ENCODE data around the gene ACACB.

Gene ACACB

GRCh38 chr12:109308534-109309380 lies 192.4 kb downstream of the ACACB start, which contains the start of gene FOXN4:
TSS of gene FOXN4 (minus strand) at chr12:109309284. CDS start at chr12:109308321, 963 bp downstream.
- DNase-seq, result no peak

GRCh38 chr12:109309381-109310246 lies 193.2 kb downstream of the ACACB start:
- DNase-seq, result no peak

GRCh38 chr12:109310247-109311125 lies 194.1 kb downstream of the ACACB start:
- DNase-seq, result no peak
